GM12872 (cell line): Measurements from ENCODE around the gene FBXO15.

Experiments
- TF ChIP-seq, protein P1 (sequence below): IDR thresholded peaks from 3 replicates; pipeline ENCODE4 v1.5.1; 2011; ENCODE audit warnings: low read depth, mild to moderate bottlenecking, low read length, moderate library complexity; ENCODE audit not compliant: insufficient read depth

Gene FBXO15

DNA sequence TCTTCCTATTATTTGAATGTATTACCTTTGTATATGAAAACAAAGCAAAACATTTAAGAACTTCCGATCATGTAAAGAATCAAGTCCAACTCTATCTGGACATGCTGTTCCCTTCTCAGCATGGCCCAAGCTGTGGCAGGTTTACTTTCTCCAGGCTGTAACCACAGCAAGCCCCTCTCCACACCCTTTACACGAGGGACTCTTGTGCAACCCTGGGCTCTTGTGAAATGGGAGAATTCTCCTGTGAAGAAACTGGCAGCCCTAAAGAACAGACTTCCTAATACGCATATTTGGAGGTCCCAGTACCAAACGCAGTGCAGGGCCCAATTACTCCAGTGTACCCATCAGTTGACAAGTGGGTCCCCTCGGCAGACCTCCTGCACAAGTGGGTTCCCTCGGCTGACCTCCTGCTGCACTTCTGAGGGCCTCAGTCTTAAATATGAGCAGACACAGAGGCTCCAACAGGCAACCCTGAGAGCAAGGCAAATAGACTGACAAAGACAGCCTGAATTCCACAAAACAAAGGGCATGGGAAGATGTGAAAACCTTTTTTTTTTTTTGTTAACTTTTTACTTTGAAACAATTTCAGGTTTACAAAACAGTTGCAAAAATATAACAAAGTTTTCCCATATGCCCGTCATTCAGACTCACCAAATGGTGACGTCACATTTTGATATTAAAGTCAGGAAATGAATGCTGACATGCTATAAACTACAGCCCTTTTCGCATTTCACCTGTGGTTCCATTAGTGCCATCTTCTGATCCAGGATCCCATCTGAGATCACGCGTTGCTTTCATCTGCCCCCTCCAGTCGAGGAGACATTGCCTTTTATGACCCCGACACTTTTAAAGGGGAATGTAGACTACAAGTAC is 78.2 kb downstream of the FBXO15 start:
- TF ChIP-seq, protein P1, sequence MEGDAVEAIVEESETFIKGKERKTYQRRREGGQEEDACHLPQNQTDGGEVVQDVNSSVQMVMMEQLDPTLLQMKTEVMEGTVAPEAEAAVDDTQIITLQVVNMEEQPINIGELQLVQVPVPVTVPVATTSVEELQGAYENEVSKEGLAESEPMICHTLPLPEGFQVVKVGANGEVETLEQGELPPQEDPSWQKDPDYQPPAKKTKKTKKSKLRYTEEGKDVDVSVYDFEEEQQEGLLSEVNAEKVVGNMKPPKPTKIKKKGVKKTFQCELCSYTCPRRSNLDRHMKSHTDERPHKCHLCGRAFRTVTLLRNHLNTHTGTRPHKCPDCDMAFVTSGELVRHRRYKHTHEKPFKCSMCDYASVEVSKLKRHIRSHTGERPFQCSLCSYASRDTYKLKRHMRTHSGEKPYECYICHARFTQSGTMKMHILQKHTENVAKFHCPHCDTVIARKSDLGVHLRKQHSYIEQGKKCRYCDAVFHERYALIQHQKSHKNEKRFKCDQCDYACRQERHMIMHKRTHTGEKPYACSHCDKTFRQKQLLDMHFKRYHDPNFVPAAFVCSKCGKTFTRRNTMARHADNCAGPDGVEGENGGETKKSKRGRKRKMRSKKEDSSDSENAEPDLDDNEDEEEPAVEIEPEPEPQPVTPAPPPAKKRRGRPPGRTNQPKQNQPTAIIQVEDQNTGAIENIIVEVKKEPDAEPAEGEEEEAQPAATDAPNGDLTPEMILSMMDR, result no peak

DNA sequence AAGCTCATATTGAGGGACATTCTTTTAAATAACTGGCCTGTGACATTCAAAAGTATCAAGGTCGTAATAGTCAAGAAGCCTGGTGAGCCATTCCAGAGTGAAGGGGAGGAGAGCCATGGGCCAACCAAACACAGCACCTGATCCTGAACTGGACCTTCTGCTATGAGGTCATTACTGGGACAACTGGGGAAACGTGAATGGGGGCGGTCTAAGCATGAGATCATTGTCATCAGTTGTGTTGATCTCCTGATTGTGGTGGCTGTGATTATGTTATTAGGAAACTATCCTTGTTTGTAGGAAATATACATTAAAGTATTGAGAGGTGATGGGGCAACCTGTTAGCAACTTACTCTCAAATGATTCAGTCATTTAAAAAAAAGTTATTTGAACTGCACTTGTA is 79.3 kb downstream of the FBXO15 start:
- TF ChIP-seq, protein P1, result no peak

DNA sequence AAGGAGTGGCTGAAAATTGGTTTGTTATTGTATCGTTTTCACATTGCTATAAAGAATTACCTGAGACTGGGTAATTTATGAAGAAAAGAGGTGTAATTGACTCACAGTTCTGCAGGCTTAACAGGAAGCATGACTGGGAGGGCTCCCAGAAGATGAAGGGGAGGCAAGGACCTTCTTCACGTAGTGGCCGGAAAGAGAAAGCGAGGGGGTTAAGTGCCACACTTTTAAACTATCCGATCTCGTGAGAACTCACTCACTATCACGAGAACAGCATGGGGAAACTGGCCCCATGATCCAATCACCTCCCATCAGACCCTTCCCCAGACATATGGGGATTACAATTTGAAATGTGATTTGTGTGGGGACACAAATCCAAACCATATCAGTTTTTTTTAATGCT is 81.6 kb downstream of the FBXO15 start:
- TF ChIP-seq, protein P1, result no peak

DNA sequence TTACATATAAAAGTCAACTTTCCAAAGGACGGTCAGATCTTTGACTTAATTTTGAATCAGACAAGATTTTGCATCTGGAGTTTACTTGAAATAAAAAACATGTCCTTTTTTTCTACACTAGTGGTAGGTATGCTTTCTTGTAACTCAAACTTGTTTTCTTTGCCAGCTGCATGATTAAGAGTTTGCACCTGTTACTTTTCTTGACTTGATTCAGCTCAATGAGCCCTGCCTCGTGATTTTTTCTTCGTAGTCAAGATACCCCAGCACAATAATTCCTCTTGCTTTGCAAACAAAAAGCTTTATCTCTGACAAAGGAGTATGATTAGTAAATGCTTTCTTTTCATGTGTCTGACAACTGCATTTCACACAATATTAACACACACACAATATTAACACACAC is 82.3 kb downstream of the FBXO15 start:
- TF ChIP-seq, protein P1, result no peak

DNA sequence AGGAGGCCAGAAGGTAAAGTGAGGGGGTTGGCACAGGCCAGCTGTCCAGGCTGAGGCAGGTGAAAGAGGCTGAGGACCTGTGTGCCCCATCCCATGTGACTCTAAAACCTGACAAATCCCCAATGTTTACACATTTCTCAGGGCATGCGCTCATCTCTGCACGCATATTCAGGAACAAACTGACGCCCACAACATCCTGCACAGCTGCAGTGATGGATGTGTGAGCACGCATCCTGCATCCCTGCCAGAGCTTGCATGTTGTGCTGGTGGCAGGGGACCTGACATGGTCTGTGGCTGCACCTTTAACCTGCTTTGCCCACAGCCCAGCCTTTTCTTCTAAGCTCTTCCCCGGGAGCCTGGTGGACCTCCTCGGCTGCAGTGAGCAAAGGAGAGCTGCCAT is 83.1 kb downstream of the FBXO15 start:
- TF ChIP-seq, protein P1, result no peak

DNA sequence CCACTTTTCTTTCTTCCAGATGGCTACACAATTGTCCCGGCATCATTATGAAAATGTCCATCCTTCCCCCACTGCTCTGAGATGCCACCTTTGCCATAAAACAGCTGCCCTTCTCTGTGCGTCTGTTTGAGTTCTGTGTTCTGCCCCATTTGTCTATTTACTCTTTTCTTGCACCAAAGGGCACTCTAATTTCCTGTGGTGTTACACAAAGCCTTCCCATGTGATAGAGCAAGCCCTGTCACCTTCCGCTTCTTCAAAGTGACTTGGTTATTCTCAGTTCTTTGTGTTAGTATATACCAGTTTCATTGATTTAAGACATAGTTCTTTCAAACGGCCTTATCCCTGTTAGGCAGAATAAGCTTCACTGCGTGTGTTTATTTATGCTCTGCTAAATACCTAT is 84.1 kb downstream of the FBXO15 start:
- TF ChIP-seq, protein P1, result no peak

DNA sequence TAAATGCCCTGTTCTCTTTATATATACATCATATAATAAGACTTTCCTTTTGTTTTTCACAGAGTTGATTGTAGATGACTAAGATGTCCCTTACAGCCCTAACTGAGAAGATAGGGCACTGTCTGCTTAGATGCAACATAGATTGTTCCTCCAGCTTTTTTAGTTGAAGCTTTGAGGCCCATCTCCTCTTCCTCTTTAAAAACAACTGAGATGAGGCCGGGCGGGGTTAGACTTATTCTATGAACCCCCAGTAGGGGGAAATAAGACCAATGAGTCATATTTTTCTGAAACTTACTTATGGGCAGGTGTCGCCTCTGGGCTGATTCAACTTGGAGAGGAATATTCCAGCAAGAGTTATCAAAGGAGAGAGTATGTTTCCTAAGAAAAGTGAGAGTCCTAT is 84.6 kb downstream of the FBXO15 start:
- TF ChIP-seq, protein P1, result no peak
